H1 (cell line): Measurements from ENCODE around the gene CAMKMT. TPM values are rescaled to one million over a fixed set of nuclear protein-coding genes. Genes with fewer than 3 reads are reported as not detected.

Source experiments
- CTCF ChIA-PET: fragments of 300-600 bp; sonication (Branson Sonifier 250); formaldehyde crosslinking; loops from one replicate; lab custom pipeline; 2021; ENCODE audit not compliant: partially characterized antibody; lab: Charles Lee
- POLR2A ChIA-PET: fragments of 300-600 bp; sonication (Branson Sonifier 250); formaldehyde crosslinking; loops from one replicate; lab custom pipeline; 2021; ENCODE audit warnings: inconsistent platforms; ENCODE audit not compliant: partially characterized antibody; lab: Charles Lee
- DNase-seq, 2 experiments: peaks; one replicate each; pipeline versions ENCODE4 v3.0.0 to v3.0.0-alpha.2; 2010 to 2022; ENCODE audit warnings: low spot score in 2 of 2, low read depth in 1 of 2, mixed read lengths in 1 of 2
- FAIRE-seq: peaks from 2 replicates; lab custom pipeline; 2011; peaks lifted over from hg19 to GRCh38; lab: Jason Lieb, UNC
- H2AFZ ChIP-seq: 2 replicates; pipeline ENCODE4 v1.8.1; 2012; ENCODE audit warnings: low read length, inconsistent platforms
- H2AK5ac ChIP-seq: 2 replicates; pipeline ENCODE4 v1.6.1; 2013; ENCODE audit warnings: low read depth, low read length
- H2BK120ac ChIP-seq: replicated peaks from 2 replicates; pipeline ENCODE3; 2013; ENCODE audit warnings: low read depth, low read length, inconsistent platforms
- H2BK12ac ChIP-seq: 2 replicates; pipeline ENCODE4 v1.6.1; 2013; ENCODE audit warnings: low read depth, low read length
- H2BK15ac ChIP-seq: 2 replicates; pipeline ENCODE4 v1.6.1; 2013; ENCODE audit warnings: low read length
- H2BK20ac ChIP-seq: 2 replicates; pipeline ENCODE4 v1.6.1; 2013; ENCODE audit warnings: low read length
- H2BK5ac ChIP-seq: 2 replicates; pipeline ENCODE4 v1.6.1; 2013; ENCODE audit warnings: low read depth, low read length
- H3K14ac ChIP-seq: 2 replicates; pipeline ENCODE4 v1.6.1; 2013; ENCODE audit warnings: inconsistent platforms; ENCODE audit not compliant: insufficient read length
- H3K18ac ChIP-seq: 2 replicates; pipeline ENCODE4 v1.6.1; 2013; ENCODE audit warnings: low read length; ENCODE audit errors: extremely low read depth
- H3K23ac ChIP-seq: 2 replicates; pipeline ENCODE4 v1.6.1; 2013; ENCODE audit warnings: inconsistent platforms; ENCODE audit not compliant: insufficient read length
- H3K23me2 ChIP-seq: 2 replicates; pipeline ENCODE4 v1.6.1; 2013; ENCODE audit warnings: low read depth, low read length
- H3K27ac ChIP-seq: 2 replicates; pipeline ENCODE4 v1.6.1; 2011; ENCODE audit warnings: low read depth, low read length, inconsistent platforms
- H3K27me3 ChIP-seq, 4 experiments: replicated peaks in 1 of 4; 1 replicate in 1 of 4; 2 replicates in 3 of 4; pipeline versions ENCODE4 v1.6.1 to v1.8.1; 2011 to 2013; ENCODE audit warnings: low read length in 3 of 4, mild to moderate bottlenecking in 3 of 4, inconsistent platforms in 2 of 4, mixed read lengths in 2 of 4, moderate library complexity in 1 of 4; ENCODE audit not compliant: control insufficient read depth in 3 of 4, insufficient read depth in 3 of 4; ENCODE audit errors: extremely low read depth in 1 of 4
- H3K36me3 ChIP-seq, 4 experiments: 2 replicates each; pipeline versions ENCODE4 v1.6.1 to v1.8.1; 2011 to 2013; ENCODE audit warnings: mild to moderate bottlenecking in 4 of 4, low read length in 3 of 4, moderate library complexity in 2 of 4, control low read depth in 1 of 4, inconsistent platforms in 1 of 4; ENCODE audit not compliant: insufficient read depth in 4 of 4, control insufficient read depth in 2 of 4
- H3K4ac ChIP-seq: replicated peaks from 2 replicates; pipeline ENCODE3; 2013; ENCODE audit warnings: low read length, low read depth, mixed read lengths, inconsistent platforms; ENCODE audit not compliant: insufficient read length
- H3K4me1 ChIP-seq, 4 experiments: replicated peaks in 1 of 4; 1 replicate in 1 of 4; 2 replicates in 3 of 4; pipeline versions ENCODE4 v1.6.1 to v1.8.1; 2011 to 2013; ENCODE audit warnings: low read length in 3 of 4, inconsistent platforms in 2 of 4, mixed read lengths in 1 of 4; ENCODE audit not compliant: insufficient read depth in 4 of 4, control insufficient read depth in 3 of 4
- H3K4me2 ChIP-seq, 2 experiments: 2 replicates each; pipeline versions ENCODE4 v1.6.1 to v1.8.1; 2011 to 2013; ENCODE audit warnings: low read depth in 2 of 2, low read length in 2 of 2, control low read depth in 1 of 2, inconsistent platforms in 1 of 2, mild to moderate bottlenecking in 1 of 2; ENCODE audit not compliant: insufficient read depth in 1 of 2
- H3K4me3 ChIP-seq, 4 experiments: fragments of 200-600, 300-600 bp in 1 of 4; sonication (generic), shearing (Covaris generic), sonication (Bioruptor Twin) in 1 of 4; 2 replicates each; pipeline versions ENCODE4 v1.5.1 to v1.8.1; 2011 to 2016; ENCODE audit warnings: low read length in 4 of 4, low read depth in 3 of 4, control low read depth in 2 of 4, inconsistent platforms in 2 of 4, mild to moderate bottlenecking in 2 of 4, mixed read lengths in 1 of 4, moderate library complexity in 1 of 4; ENCODE audit not compliant: insufficient read depth in 2 of 4; ENCODE audit errors: extremely low read depth in 1 of 4
- H3K56ac ChIP-seq: replicated peaks from 2 replicates; pipeline ENCODE3; 2013; ENCODE audit warnings: low read depth, mild to moderate bottlenecking, mixed read lengths, low read length, inconsistent platforms; ENCODE audit not compliant: insufficient read length
- H3K79me1 ChIP-seq: 2 replicates; pipeline ENCODE4 v1.6.1; 2013; ENCODE audit warnings: low read depth, low read length, control low read depth
- H3K79me2 ChIP-seq, 2 experiments: 2 replicates each; pipeline versions ENCODE4 v1.6.1 to v1.8.1; 2012 to 2013; ENCODE audit warnings: low read length in 2 of 2, mild to moderate bottlenecking in 2 of 2, inconsistent platforms in 1 of 2; ENCODE audit not compliant: insufficient read depth in 2 of 2, control insufficient read depth in 1 of 2
- H3K9ac ChIP-seq, 4 experiments: replicated peaks in 1 of 4; 1 replicate in 1 of 4; 2 replicates in 3 of 4; pipeline versions ENCODE4 v1.6.1 to v1.8.1; 2011 to 2013; ENCODE audit warnings: low read depth in 3 of 4, low read length in 3 of 4, control low read depth in 2 of 4, mild to moderate bottlenecking in 2 of 4, moderate library complexity in 2 of 4, inconsistent platforms in 1 of 4; ENCODE audit errors: extremely low read depth in 1 of 4
- H3K9me3 ChIP-seq, 2 experiments: 2 replicates each; pipeline versions ENCODE4 v1.6.1 to v1.8.1; 2012 to 2013; ENCODE audit warnings: mild to moderate bottlenecking in 2 of 2, moderate library complexity in 2 of 2, control low read depth in 1 of 2, inconsistent platforms in 1 of 2, low read depth in 1 of 2, low read length in 1 of 2, mixed read lengths in 1 of 2; ENCODE audit not compliant: insufficient read depth in 2 of 2
- H4K20me1 ChIP-seq, 2 experiments: replicated peaks in 1 of 2; 2 replicates each; pipeline versions ENCODE3 to v1.8.1; 2011 to 2013; ENCODE audit warnings: inconsistent platforms in 2 of 2, low read length in 2 of 2, mild to moderate bottlenecking in 1 of 2; ENCODE audit not compliant: insufficient read depth in 2 of 2, control insufficient read depth in 1 of 2
- H4K5ac ChIP-seq: 2 replicates; pipeline ENCODE4 v1.6.1; 2013; ENCODE audit warnings: low read length, low read depth, mixed read lengths, inconsistent platforms; ENCODE audit not compliant: insufficient read length
- H4K8ac ChIP-seq: 2 replicates; pipeline ENCODE4 v1.8.0; 2013; ENCODE audit warnings: mild to moderate bottlenecking, moderate library complexity, low read length, inconsistent platforms; ENCODE audit not compliant: insufficient read depth; ENCODE audit errors: extremely low read depth
- H4K91ac ChIP-seq: replicated peaks from 2 replicates; pipeline ENCODE3; 2013; ENCODE audit warnings: low read length, mixed read lengths, inconsistent platforms; ENCODE audit not compliant: insufficient read length
- CEBPB ChIP-seq: IDR thresholded peaks from 2 replicates; pipeline ENCODE4 v1.6.1; 2012; ENCODE audit warnings: low read depth, low read length
- JUN ChIP-seq: IDR thresholded peaks from 2 replicates; pipeline ENCODE4 v1.6.1; 2011; ENCODE audit warnings: low read depth, mild to moderate bottlenecking, improper control_type of control experiment, low read length
- SRF ChIP-seq: IDR thresholded peaks from 2 replicates; pipeline ENCODE4 v1.6.1; 2011; ENCODE audit warnings: mild to moderate bottlenecking, low read depth, low read length, moderate library complexity
- polyA plus RNA-seq, 7 experiments: library from polyadenylated mRNA; depleted of rRNA in 3 of 7; stranded (reverse) in 5 of 7; unstranded in 2 of 7; fragments of >200 nt in 5 of 7; fragments of 200-250 nt in 2 of 7; gene quantifications; 1 replicate in 5 of 7; 2 replicates in 1 of 7; 4 replicates in 1 of 7; pipeline versions ENCODE4 v1.2.1 to v1.2.3, GENCODE V29; 2011 to 2013; ENCODE audit warnings: missing spikeins in 2 of 7, mixed read lengths in 2 of 7
- total RNA-seq: library from RNA; stranded (reverse); fragmentation: NEBNext Ultra II Directional; extraction: Animal tissue kit (Norgen Biotek cat#: 25700); gene quantifications from 2 replicates; pipeline ENCODE4 v1.2.1, GENCODE V29; 2021

CAMKMT gene
- total and polyA plus RNA-seq, 2 of the 8 experiments (the other 6 are each of a cell fraction or from before 2014, with no cell fraction given) = 14.7 to 22.4 TPM

GRCh38 chr2:44566059-44566458 lies 204.3 kb downstream of the CAMKMT start:
- Histone ChIP-seq H3K27me3 (no peaks in the 10 kb centered on the region), H3K4me1 (peaks cover 0 to 5% (median 0%) of the 10 kb centered on the region in 4 experiments; a peak in 2 of 7 replicates), H3K79me2 (no peaks in the 10 kb centered on the region), H4K8ac (no peak overlapping the region), H3K36me3 (no peaks in the 10 kb centered on the region; a peak in 1 of 8 replicates), H3K14ac (no peak overlapping the region), H3K56ac (no peak overlapping the region), H3K27ac (no peak overlapping the region), H4K91ac (no peak overlapping the region), H3K4ac (no peak overlapping the region), H2BK20ac (no peak overlapping the region), H3K9ac (no peak overlapping the region), H2BK120ac (no peak overlapping the region), H2BK12ac (no peak overlapping the region), H2BK5ac (no peak overlapping the region), H3K79me1 (peaks cover 2% of the 10 kb centered on the region; the same call in 1 of the 2 replicates), H2AFZ (no peak overlapping the region), H3K4me3 (no peak overlapping the region), H2BK15ac (no peak overlapping the region), H3K23ac (no peak overlapping the region), H4K20me1 (no peaks in the 10 kb centered on the region), H3K18ac (no peak overlapping the region), H3K23me2 (no peaks in the 10 kb centered on the region), H3K4me2 (no peak overlapping the region), H3K9me3 (no peaks in the 10 kb centered on the region), H4K5ac (no peak overlapping the region), H2AK5ac (no peak overlapping the region)
- POLR2A ChIA-PET = no interaction called here
- CTCF ChIA-PET = interaction anchor here (1.3 to 1.8 kb wide), 2 partner anchors 8 to 149 kb away, joined by 3 to 5 read pairs; no protein-coding TSS in a partner anchor
- no peak for TF ChIP-seq JUN
- no peak for TF ChIP-seq SRF
- TF ChIP-seq CEBPB = no peak
- DNase-seq (no peak), FAIRE-seq (no peak)
